ENCODE measurements around the gene AGRN. TPM values are rescaled to one million over a fixed set of nuclear protein-coding genes. Genes with fewer than 3 reads are reported as not detected.
"Not testable (repeated sequence)": the region's sequence is repeated elsewhere in the genome, so short reads cannot be mapped to it uniquely, and the experiment has no call there.

AGRN gene
- total RNA-seq, 2 experiments from 2014 or later: 18.8 to 19.3 TPM

- Mint-ChIP-seq H3K4me3 (no peak overlapping the region), H3K27me3 (peaks cover 11% of the 10 kb centered on the region), H3K4me1 (no peaks in the 10 kb centered on the region), H3K9me3 (no peaks in the 10 kb centered on the region), H3K27ac (no peak overlapping the region), H3K36me3 (peaks cover 1% of the 10 kb centered on the region)
- POLR2A ChIA-PET: no interaction called here
- DNase-seq: no peak
- no peak for ATAC-seq (ENCODE audit: low read depth)
These were observed 41.7 kb upstream of the AGRN start for GRCh38 chr1:978069-978834.

- Mint-ChIP-seq H3K4me3 (no peak overlapping the region), H3K27ac (no peak overlapping the region), H3K4me1 (no peaks in the 10 kb centered on the region), H3K9me3 (no peaks in the 10 kb centered on the region), H3K27me3 (peaks cover 11% of the 10 kb centered on the region), H3K36me3 (peaks cover 1% of the 10 kb centered on the region)
- ATAC-seq (ENCODE audit: low read depth) (no peak), DNase-seq (no peak)
- POLR2A ChIA-PET: no interaction called here
These were observed 40.8 kb upstream of the AGRN start for GRCh38 chr1:978835-979743.

- H3K36me3 Mint-ChIP-seq: peaks cover 1% of the 10 kb centered on the region
- peaks cover 13% of the 10 kb centered on the region for H3K27me3 Mint-ChIP-seq
- no peak for DNase-seq
- H3K4me1 Mint-ChIP-seq: no peaks in the 10 kb centered on the region
- H3K4me3 Mint-ChIP-seq: no peak overlapping the region
- H3K27ac Mint-ChIP-seq: no peak overlapping the region
- ATAC-seq (ENCODE audit: low read depth): no peak
- H3K9me3 Mint-ChIP-seq: no peaks in the 10 kb centered on the region
- POLR2A ChIA-PET: no interaction called here
These were observed 40.2 kb upstream of the AGRN start for GRCh38 chr1:979744-980072.

GRCh38 chr1:980137-980571 lies 39.8 kb upstream of the AGRN start:
- Mint-ChIP-seq H3K27ac (no peak overlapping the region), H3K27me3 (peaks cover 18% of the 10 kb centered on the region), H3K4me1 (no peaks in the 10 kb centered on the region), H3K36me3 (peaks cover 1% of the 10 kb centered on the region), H3K9me3 (no peaks in the 10 kb centered on the region), H3K4me3 (no peak overlapping the region)
- ATAC-seq (ENCODE audit: low read depth) (no peak), DNase-seq (no peak)
- POLR2A ChIA-PET: no interaction called here

GRCh38 chr1:980602-981395 lies 39.1 kb upstream of the AGRN start:
- peaks cover 20% of the 10 kb centered on the region for H3K27me3 Mint-ChIP-seq
- H3K4me3 Mint-ChIP-seq: no peak overlapping the region
- POLR2A ChIA-PET: no interaction called here
- H3K4me1 Mint-ChIP-seq: no peaks in the 10 kb centered on the region
- DNase-seq: no peak
- no peak overlapping the region for H3K27ac Mint-ChIP-seq
- H3K9me3 Mint-ChIP-seq: no peaks in the 10 kb centered on the region
- no peak for ATAC-seq (ENCODE audit: low read depth)
- peaks cover 1% of the 10 kb centered on the region for H3K36me3 Mint-ChIP-seq

GRCh38 chr1:981491-981954 lies 38.4 kb upstream of the AGRN start:
- H3K9me3 Mint-ChIP-seq: no peaks in the 10 kb centered on the region
- peaks cover 19% of the 10 kb centered on the region for H3K27me3 Mint-ChIP-seq
- DNase-seq (no peak), ATAC-seq (ENCODE audit: low read depth) (no peak)
- POLR2A ChIA-PET: no interaction called here
- no peaks in the 10 kb centered on the region for H3K4me1 Mint-ChIP-seq
- peaks cover 1% of the 10 kb centered on the region for H3K36me3 Mint-ChIP-seq
- no peak overlapping the region for H3K27ac Mint-ChIP-seq
- H3K4me3 Mint-ChIP-seq: no peak overlapping the region

GRCh38 chr1:981955-982558 lies 37.9 kb upstream of the AGRN start, which contains the start of gene PERM1:
TSS of gene PERM1 (minus strand) at chr1:982093. CDS start at chr1:981029, 1,064 bp downstream.
- H3K27ac Mint-ChIP-seq: no peak within 1 kb of the TSS
- ATAC-seq (ENCODE audit: low read depth) (no peak), DNase-seq (no peak)
- H3K27me3 Mint-ChIP-seq: peaks cover 19% of the 10 kb centered on the region
- no peaks in the 10 kb centered on the region for H3K9me3 Mint-ChIP-seq
- no peak within 1 kb of the TSS for H3K4me3 Mint-ChIP-seq
- H3K36me3 Mint-ChIP-seq: peaks cover 1% of the 10 kb centered on the region
- H3K4me1 Mint-ChIP-seq: no peaks in the 10 kb centered on the region
- POLR2A ChIA-PET: no interaction called here

- POLR2A ChIA-PET: interaction anchor here (0.6 to 0.8 kb wide), 2 partner anchors 19 to 31 kb away, joined by 3 read pairs; partner anchors contain the start of gene ISG15
- H3K4me3 Mint-ChIP-seq: no peak overlapping the region
- DNase-seq (no peak), ATAC-seq (ENCODE audit: low read depth) (no peak)
- no peaks in the 10 kb centered on the region for H3K4me1 Mint-ChIP-seq
- peaks cover 1% of the 10 kb centered on the region for H3K36me3 Mint-ChIP-seq
- H3K27ac Mint-ChIP-seq: no peak overlapping the region
- H3K9me3 Mint-ChIP-seq: no peaks in the 10 kb centered on the region
- H3K27me3 Mint-ChIP-seq: peaks cover 19% of the 10 kb centered on the region
These were observed 37.0 kb upstream of the AGRN start for GRCh38 chr1:982765-983436.

GRCh38 chr1:983798-984475 lies 36.0 kb upstream of the AGRN start:
- ATAC-seq (ENCODE audit: low read depth) (peak; percentile 51), DNase-seq (peak; percentile 73)
- Mint-ChIP-seq H3K27ac (no peak overlapping the region), H3K9me3 (no peaks in the 10 kb centered on the region), H3K36me3 (peaks cover 2% of the 10 kb centered on the region), H3K4me3 (no peak overlapping the region), H3K4me1 (no peaks in the 10 kb centered on the region), H3K27me3 (peaks cover 29% of the 10 kb centered on the region)
- POLR2A ChIA-PET: interaction anchor here (0.8 kb wide), 1 partner anchor 35 kb away, joined by 3 read pairs; no protein-coding TSS in a partner anchor

- Mint-ChIP-seq H3K27me3 (peaks cover 34% of the 10 kb centered on the region), H3K9me3 (no peaks in the 10 kb centered on the region), H3K4me3 (no peak overlapping the region), H3K4me1 (no peaks in the 10 kb centered on the region), H3K36me3 (peaks cover 2% of the 10 kb centered on the region), H3K27ac (no peak overlapping the region)
- POLR2A ChIA-PET: interaction anchor here (0.8 kb wide), 1 partner anchor 35 kb away, joined by 3 read pairs; no protein-coding TSS in a partner anchor
- DNase-seq (no peak), ATAC-seq (ENCODE audit: low read depth) (no peak)
These were observed 35.5 kb upstream of the AGRN start for GRCh38 chr1:984476-984814.

GRCh38 chr1:985126-985525 lies 34.8 kb upstream of the AGRN start:
- DNase-seq: no peak
- Mint-ChIP-seq H3K36me3 (peaks cover 2% of the 10 kb centered on the region), H3K4me3 (no peak overlapping the region), H3K27me3 (peaks cover 39% of the 10 kb centered on the region), H3K9me3 (no peaks in the 10 kb centered on the region), H3K27ac (no peak overlapping the region), H3K4me1 (no peaks in the 10 kb centered on the region)
- ATAC-seq (ENCODE audit: low read depth): no peak
- POLR2A ChIA-PET: no interaction called here

- not testable (repeated sequence) for H3K4me3 Mint-ChIP-seq, H3K27ac Mint-ChIP-seq
- peaks cover 46% of the 10 kb centered on the region for H3K27me3 Mint-ChIP-seq
These were observed 31.9 kb upstream of the AGRN start for GRCh38 chr1:988061-988460.

More at GRCh38 chr1:988061-988460, 31.9 kb upstream of the AGRN start:
- H3K4me1 Mint-ChIP-seq; ATAC-seq (ENCODE audit: low read depth); H3K36me3 Mint-ChIP-seq; POLR2A ChIA-PET; DNase-seq; H3K9me3 Mint-ChIP-seq: not testable (repeated sequence)

Measured in activated naive CD8-positive, alpha-beta T cell treated with anti-CD3 and anti-CD28 coated beads, Interleukin-2, amount 10 ng/mL, durations not matched to agents 7 days and 5 days (primary cell).